ENCODE measurements around the gene DSCAM.
A peak's percentile ranks its signal among the peaks of the same experiment; 100 is the strongest.
"Not testable (repeated sequence)": the region's sequence is repeated elsewhere in the genome, so short reads cannot be mapped to it uniquely, and the experiment has no call there.

DSCAM gene

GRCh38 chr21:40372506-40372905, 474.5 kb downstream of the DSCAM start:
- no peak for DNase-seq

DNA sequence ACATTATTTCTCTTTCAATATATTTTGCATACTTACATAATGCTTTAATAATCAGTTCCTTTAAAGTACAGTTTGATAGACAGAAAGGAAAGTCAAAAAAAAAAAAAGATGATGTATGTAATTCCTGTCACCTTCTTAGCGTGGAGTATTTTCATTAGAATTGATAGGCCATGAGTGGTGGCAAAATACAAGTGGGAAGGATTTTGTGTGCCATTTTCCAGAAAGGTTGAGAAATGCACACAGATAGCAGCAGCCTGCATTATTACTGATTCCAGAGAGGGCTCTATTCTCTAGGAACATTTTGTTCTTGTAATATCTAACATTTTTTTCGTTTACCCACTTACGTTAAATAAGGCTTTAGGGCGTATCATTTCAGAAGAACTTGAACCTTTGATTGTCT, 475.6 kb downstream of the DSCAM start:
- DNase-seq = no peak

- no peak for DNase-seq
Observed at GRCh38 chr21:40356644-40357043, 490.3 kb downstream of the DSCAM start.

DNA sequence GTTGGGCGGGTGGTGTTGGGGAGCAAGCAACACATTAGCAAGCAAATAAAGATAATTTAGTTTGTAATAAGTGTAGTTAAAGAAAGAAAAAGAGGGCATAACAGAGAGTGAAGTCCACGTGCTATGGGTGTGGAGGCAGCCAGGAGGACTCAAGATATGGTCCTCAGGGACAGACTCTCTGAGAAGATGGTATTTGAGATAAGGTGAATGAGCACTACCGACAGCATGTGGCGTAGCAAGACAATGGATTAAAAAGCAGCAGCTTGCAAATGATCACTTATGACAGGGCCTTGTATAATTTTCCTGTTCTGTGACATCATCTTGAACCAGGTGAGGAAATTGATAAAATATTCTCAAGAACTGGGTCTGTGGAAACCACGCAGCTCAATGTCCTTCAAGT, 491.9 kb downstream of the DSCAM start:
- DNase-seq = no peak

DNA sequence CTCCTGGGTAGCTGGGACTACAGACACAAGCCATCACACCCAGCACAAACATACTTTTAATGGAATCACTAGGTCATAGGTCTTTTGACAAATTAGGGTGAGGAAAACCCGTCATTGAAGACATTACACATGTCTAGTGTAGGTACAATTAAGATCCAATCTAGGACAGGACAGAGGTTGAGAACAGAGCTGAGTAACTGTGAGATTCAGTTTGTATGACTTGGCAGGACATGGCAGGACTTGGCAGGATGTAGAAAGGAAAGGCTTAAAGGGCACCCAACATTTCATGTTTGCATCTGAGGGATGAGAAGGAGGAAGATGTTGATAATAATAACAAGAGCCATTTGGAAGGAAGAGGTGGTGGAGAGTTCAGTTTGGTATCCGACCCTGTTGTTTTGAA, 496.0 kb downstream of the DSCAM start:
- no peak for DNase-seq

- no peak for DNase-seq
Observed at GRCh38 chr21:40349591-40349990, 497.4 kb downstream of the DSCAM start.

GRCh38 chr21:40345711-40346321, 501.1 kb downstream of the DSCAM start:
- DNase-seq = no peak

- DNase-seq = no peak
Observed at GRCh38 chr21:40340357-40340756, 506.6 kb downstream of the DSCAM start.

DNA sequence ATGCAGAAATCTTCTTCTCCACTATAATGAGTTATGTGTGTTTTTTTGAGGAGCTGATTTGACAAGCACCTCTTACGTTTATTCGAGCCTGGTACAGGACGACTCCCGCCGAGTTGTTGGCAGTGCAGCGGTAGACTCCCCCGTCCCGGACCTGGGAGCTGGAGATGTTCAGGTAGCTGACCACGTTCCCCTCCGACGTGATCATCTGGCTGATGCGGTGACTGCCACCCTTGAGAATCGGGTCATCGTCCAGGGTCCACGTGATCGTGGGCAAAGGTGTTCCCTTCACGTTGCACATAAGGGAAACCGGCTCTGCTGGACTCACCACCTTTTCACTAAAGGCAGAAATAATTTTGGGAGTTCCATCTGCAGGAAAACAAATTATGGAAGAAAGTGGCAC, 507.9 kb downstream of the DSCAM start:
- DNase-seq = no peak

- no peak for DNase-seq
Observed at GRCh38 chr21:40337981-40338380, 509.0 kb downstream of the DSCAM start.

DNA sequence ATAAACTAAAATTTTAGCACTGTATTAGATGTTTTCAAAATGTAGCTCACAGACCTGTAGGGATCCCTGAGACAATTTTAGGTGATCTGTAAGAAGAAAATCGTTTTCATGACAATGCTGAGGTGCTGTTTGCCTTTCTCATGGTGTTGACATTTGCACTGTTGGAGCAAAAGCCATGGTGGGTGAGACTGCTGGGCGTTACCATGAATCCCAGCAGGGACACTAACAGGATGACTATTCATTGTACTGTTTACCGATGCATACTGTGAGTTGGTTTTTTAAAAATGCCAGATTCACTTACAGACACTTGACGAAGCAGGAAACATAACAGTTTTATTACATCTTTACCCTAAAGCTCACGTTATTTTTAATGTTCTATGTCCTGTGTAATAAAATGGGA, 511.3 kb downstream of the DSCAM start:
- DNase-seq = no peak

- no peak for DNase-seq
Observed at GRCh38 chr21:40334159-40334558, 512.8 kb downstream of the DSCAM start.

GRCh38 chr21:40333731-40334130, 513.2 kb downstream of the DSCAM start:
- peak; percentile 42 for DNase-seq

DNA sequence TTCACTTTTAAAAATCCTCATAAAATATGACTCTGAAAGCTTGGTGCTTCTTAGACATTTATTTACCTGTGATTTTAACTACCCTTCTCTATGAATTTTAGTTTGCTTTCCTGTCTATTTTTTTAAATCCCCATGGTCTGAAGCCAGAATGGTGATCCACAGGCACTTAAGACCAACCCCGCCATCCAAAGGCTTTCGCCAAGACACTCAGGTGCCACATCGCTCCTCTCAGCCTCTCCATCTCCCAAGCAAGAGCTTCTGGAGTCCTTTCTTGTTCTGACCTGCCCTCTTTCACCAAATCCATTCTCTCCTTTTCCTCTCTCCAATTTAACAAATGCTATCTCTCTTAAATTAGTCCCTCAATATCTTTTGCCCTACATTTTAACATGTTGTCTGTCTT, 515.2 kb downstream of the DSCAM start:
- no peak for DNase-seq

GRCh38 chr21:40331172-40331571, 515.8 kb downstream of the DSCAM start:
- no peak for DNase-seq

GRCh38 chr21:40324389-40324788, 522.6 kb downstream of the DSCAM start:
- DNase-seq = no peak

DNA sequence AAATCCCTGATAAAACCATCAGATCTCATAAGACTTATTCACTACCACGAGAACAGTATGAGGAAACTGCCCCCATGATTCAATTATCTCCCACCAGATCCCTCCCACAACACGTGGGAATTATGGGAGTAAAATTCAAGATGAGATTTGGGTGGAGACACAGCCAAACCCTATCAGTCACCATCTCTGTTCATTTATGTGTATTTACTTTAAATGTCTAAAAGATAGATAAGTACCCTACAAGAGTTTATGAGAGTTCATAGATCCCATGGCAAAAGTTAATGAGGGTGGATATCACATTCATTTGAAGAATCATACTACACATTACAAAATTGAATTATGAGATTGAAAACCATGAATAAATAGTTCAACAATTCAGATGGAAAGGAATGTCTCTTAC, 526.2 kb downstream of the DSCAM start:
- DNase-seq = not testable (repeated sequence)

DNA sequence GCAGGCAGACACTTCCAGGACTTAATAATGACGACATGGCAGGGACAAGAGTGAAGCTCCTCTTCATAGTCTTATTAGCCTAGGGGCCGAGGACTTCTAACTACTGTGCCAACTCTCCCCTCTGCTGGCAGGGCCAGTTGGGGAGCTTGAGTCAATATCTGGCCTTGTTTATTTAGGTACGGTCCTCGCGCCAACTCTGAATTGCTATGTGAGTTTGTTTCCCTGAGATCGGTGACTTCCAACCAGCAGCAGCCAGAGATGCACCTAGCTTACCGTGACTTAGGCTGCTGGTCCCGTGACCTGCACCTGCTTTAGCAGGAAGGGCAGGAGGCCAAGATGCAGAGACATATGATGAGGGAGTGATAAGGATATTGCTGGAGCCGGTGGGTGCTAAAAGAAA, 528.6 kb downstream of the DSCAM start:
- peak; percentile 10 for DNase-seq

DNA sequence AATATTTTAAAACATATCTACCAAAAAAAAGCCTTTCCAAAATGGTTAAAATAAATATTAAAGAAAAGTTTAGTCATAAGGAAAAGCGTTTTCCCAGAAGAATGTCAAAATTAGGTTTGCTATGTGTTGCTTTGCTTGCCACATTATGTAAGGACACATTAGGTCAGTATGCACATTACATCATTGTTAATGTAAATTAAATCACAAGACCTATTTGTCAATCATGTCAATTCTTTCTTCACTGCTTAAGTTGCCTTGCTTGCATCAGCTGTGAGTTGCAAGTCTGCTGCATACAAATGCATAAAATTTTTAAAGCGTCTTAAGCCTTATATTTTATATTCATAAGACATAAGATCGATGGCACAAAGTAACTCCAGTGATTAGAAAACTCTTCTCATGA, 530.9 kb downstream of the DSCAM start:
- DNase-seq = no peak

DNA sequence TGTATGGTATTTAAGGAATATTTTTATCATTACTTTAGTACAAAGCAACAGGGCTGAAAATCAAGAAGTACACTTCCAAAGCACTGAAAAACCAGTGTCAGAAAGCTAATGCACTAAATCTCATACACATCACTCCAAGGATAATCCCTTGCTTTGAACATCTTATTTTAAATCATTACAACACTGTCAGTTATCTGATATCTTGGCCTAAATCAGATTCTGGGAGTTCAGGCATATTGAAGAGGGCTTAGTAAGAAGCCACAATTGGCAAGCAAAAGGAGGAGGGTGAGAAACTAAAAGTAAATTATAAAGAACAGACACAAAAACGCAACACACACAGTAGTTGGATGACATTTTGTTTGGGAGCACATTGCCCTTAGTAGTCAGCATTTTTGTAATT, 531.3 kb downstream of the DSCAM start:
- no peak for DNase-seq

DNA sequence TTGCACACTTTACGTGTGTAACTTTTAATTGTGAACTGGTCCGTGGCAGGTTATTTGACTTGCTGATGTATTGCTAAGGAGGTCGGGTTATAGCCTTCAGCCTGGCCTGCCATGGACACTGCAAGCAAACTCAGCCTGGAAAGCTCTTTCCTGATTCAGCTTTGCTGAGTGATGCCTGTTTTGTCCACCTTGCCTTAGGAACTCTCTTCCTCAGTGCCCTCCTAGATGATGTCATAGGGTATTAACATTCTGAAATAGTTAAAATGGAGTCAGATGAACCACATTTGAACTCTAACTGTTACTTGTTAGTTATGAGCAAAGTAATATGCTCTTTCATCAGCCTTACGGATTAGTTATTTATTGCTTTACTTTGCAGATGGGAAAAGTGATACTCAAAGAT, 533.7 kb downstream of the DSCAM start:
- DNase-seq = no peak

- no peak for DNase-seq
Observed at GRCh38 chr21:40300300-40300699, 546.7 kb downstream of the DSCAM start.

DNA sequence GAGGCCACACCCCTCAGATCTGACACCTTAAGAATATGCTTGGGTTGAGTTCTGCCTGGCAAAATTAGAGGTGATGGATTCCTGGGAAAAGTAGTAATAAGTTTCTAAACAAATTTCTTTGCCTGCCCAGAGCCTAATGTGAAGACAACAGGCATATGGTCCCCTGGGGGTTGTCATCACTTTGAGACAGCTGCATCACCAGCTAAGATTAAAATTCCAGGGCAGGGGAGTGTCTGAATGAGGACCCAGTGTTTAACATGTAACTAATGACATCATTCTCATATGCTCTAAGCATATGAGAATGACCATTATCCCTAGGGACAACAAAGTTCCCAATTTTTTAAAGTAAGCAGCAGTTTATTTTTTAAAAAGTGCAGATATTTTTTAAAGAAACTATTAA, 547.5 kb downstream of the DSCAM start:
- no peak for DNase-seq

DNA sequence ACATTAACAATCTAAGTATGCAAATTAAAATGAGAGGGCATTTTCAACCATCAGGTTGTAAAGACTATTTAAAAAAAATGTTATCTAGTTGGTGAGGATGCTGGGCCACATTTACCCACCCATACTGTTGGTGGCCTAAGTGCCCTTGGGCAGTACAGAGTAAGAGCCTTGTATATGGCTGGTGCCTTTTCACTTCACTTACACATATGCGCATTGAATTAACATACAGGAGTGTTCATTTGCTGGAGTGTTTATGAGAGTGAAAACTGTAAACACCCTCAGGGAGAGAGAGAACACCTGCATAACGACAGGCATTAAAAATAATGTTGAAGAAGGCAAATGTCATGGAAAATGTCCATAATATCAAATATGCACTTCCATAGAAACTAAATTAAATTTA, 552.6 kb downstream of the DSCAM start:
- no peak for DNase-seq

DNA sequence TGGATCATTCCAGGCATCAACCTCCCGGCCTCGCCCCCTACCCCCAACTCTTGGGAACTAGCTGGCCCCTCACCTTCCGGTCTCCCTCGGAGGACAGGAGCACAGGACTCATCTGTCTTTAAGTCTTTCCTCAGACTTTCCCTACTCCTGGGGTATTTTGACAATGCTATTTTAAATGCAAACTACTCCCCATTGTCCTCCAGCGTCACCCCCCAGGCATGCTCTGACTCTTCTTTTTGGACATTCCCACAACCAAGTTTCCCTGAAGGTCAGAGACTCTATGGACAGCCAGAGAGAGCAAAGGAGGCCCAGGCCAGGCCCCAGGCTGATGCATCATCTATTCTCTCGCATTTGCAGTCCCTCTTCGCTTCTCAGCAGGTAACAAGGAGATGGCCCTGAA, 555.4 kb downstream of the DSCAM start:
- DNase-seq = no peak

- DNase-seq = no peak
Observed at GRCh38 chr21:40284409-40284808, 562.5 kb downstream of the DSCAM start.

Data from RPMI8226 (cell line).